Hepatic stellate cell (primary cell): Measurements from ENCODE around the gene OCSTAMP.

Source experiments
- DNase-seq: peaks from one replicate; pipeline ENCODE4 v3.0.0; 2011; ENCODE audit warnings: low spot score

Gene OCSTAMP

GRCh38 chr20:46550461-46550860 lies at the start of gene OCSTAMP:
OCSTAMP (minus strand) TSS chr20:46550654; CDS start chr20:46550560, 94 bp downstream.
- no peak for DNase-seq

GRCh38 chr20:46599227-46599987 lies 49.0 kb upstream of the OCSTAMP start:
- no peak for DNase-seq

GRCh38 chr20:46595933-46596332 lies 45.5 kb upstream of the OCSTAMP start:
- DNase-seq: no peak

GRCh38 chr20:46594725-46595124 lies 44.3 kb upstream of the OCSTAMP start:
- no peak for DNase-seq

- no peak for DNase-seq
These were observed 42.3 kb upstream of the OCSTAMP start for GRCh38 chr20:46592580-46593362.

GRCh38 chr20:46590443-46590842 lies 40.0 kb upstream of the OCSTAMP start:
- no peak for DNase-seq

- no peak for DNase-seq
These were observed 38.4 kb upstream of the OCSTAMP start for GRCh38 chr20:46588532-46589511.

GRCh38 chr20:46587986-46588385 lies 37.5 kb upstream of the OCSTAMP start:
- DNase-seq: no peak

- no peak for DNase-seq
These were observed 36.3 kb upstream of the OCSTAMP start for GRCh38 chr20:46586724-46587123.

- DNase-seq: no peak
These were observed 34.1 kb upstream of the OCSTAMP start for GRCh38 chr20:46584508-46584907.

- no peak for DNase-seq
These were observed 33.2 kb upstream of the OCSTAMP start for GRCh38 chr20:46583411-46584214.

- DNase-seq: no peak
These were observed 32.2 kb upstream of the OCSTAMP start for GRCh38 chr20:46582648-46583047.

GRCh38 chr20:46581391-46581790 lies 30.9 kb upstream of the OCSTAMP start:
- DNase-seq: no peak

GRCh38 chr20:46580613-46581205 lies 30.3 kb upstream of the OCSTAMP start:
- no peak for DNase-seq

GRCh38 chr20:46578745-46579144 lies 28.3 kb upstream of the OCSTAMP start:
- DNase-seq: no peak

GRCh38 chr20:46576774-46577395 lies 26.4 kb upstream of the OCSTAMP start:
- DNase-seq: no peak

- no peak for DNase-seq
These were observed 25.5 kb upstream of the OCSTAMP start for GRCh38 chr20:46575937-46576461.

- no peak for DNase-seq
These were observed 24.9 kb upstream of the OCSTAMP start for GRCh38 chr20:46575394-46575793.

GRCh38 chr20:46573788-46574584 lies 23.5 kb upstream of the OCSTAMP start:
- DNase-seq: no peak
